Stimulated activated CD8-positive, alpha-beta memory T cell treated with anti-CD3 and anti-CD28 coated beads, Interleukin-12 subunit alpha, Interleukin-12 subunit beta, amount 100 ng/mL, for 24 hours (primary cell): ENCODE data around the gene SLC15A5.

ENCODE experiments used
- DNase-seq: peaks from one replicate; pipeline ENCODE4 v3.0.0-alpha.2; 2020; ENCODE audit errors: extremely low read depth

SLC15A5 gene, protein sequence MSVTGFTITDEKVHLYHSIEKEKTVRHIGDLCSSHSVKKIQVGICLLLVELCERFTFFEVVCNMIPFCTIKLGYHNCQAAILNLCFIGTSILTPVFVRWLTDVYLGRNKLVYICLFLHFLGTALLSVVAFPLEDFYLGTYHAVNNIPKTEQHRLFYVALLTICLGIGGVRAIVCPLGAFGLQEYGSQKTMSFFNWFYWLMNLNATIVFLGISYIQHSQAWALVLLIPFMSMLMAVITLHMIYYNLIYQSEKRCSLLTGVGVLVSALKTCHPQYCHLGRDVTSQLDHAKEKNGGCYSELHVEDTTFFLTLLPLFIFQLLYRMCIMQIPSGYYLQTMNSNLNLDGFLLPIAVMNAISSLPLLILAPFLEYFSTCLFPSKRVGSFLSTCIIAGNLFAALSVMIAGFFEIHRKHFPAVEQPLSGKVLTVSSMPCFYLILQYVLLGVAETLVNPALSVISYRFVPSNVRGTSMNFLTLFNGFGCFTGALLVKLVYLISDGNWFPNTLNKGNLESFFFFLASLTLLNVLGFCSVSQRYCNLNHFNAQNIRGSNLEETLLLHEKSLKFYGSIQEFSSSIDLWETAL

DNA sequence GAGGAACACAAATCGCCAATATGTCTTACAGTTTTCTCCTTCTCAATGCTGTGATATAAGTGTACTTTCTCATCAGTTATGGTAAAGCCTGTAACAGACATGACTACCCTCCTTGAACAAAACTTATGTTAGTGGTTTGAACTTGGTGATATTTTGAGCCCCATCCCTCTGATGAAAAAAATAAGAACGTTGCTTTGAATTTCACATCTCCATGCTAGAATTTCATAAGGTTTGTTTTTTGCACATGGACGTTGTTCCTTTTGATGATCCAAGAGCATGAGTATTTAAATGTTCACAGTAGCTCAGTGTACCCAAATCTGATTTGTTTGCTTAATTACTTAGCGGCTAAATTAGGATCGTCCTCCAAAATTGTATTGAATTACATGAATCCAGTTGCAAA lies at the start of gene SLC15A5:
Gene SLC15A5 (minus strand): TSS at position 101 of the 400 bp plus-strand sequence. CDS start 0 bp downstream, at position 101.
- no peak for DNase-seq

DNA sequence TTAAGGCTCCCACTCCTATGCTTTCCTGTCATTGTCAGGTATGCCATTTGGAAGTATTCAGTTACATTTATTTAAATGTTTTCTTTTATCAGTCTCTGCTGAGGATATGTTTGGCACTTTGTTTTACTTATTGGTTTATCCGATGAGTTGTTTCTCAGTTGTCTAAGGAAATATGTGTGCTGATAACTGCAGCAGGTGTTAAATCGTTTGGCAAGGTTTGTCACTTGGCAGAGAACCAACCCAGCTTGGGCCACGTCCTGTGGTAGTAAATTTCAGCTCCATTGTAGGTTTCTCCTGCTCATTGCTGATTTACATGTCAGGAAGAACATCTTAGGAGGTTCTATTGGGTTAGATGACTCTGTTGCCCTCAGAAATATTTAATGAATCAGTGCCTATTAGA lies 47.9 kb upstream of the SLC15A5 start:
- no peak for DNase-seq

DNA sequence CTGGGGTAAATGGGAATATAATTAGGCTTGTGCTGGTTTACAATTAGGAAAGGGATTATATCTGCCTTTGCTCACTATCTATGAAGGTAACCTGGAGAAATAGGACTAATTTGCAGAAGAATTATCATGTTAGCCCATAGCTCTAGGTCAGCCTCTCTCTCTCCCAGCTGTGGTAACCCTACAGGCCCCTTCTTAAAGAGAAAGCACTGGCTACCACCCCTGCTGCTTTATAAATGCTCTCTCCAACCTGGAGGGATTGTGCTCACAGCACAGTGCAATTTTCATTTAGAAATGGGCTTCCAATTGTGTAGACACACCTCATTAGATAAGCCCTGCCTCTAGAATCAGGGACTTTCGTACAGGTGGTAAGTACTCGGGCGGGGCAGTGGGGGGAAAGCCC lies 47.3 kb upstream of the SLC15A5 start:
- DNase-seq, result no peak

DNA sequence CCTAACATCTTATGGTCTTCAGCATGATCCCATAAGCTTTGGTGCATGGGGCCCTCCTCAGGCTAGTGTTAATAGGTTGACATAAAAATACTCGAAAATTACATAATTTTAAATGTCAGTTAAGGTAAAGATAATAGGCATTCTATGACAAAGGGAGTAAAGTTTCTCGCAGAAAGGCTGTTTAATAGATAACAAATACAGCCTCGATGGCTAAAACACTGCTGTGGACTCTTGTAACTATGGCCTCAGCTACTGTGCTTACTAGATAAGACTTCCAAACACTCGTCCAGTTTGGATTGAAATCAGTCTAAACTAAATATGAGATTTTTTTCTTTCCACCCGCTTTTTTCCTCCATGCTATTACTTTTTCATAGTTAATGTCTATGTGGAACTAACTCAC lies 46.8 kb upstream of the SLC15A5 start:
- no peak for DNase-seq

DNA sequence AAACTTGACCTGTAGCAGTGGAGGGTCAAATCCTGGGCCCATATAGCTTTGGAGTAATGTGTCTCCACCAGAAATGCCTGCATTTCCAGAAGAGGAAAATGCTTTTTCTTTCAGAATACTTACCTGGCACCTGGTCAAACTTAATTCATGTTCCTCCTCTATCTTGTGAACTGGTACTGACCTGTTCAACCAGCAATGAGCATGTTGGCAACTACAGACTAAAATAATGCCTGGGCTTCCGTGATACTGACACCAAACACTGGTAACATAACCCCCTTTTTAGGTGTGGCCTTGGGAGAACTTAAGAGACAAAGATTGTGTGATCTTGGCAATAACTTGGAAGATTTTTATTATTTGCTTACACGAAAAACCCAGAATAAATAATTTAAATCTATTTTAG lies 46.2 kb upstream of the SLC15A5 start:
- DNase-seq, result no peak

DNA sequence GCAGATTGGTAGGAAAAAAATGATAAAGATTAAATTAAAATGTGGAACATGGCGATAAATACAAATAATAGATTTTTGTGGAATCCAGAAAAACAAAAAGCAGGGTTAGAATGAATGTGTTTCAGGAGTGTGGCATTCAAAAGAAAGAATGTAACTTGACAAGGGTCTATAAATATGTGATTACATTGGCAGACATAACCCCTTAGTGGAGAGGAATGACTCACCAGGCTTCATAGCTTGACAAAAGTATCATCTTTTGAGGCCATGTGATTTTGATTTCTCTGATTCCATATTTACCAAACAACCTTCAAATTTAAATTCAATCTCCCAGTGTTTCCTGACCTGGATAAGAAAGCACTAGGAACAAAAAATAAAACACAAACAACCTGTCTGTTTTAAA lies 45.5 kb upstream of the SLC15A5 start:
- no peak for DNase-seq

DNA sequence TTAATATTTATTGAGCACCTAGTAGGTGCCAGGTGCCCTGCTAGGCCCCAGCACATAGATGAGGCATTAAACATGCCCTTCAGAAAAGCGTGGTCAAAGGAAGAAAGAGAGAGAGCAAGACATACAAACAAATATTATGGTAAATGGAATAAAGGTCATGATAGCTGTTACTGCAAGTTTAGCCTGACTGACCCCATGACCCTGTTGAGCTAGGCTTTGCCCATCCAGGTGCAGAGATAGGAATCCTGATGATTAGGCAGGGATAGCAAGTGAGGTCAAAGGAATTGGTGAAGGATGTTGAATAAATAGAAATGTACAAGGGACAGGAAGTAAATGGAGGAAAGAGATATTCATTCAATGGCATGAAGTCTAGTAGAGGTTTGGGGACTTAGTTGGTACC lies 33.4 kb upstream of the SLC15A5 start:
- DNase-seq, result no peak

DNA sequence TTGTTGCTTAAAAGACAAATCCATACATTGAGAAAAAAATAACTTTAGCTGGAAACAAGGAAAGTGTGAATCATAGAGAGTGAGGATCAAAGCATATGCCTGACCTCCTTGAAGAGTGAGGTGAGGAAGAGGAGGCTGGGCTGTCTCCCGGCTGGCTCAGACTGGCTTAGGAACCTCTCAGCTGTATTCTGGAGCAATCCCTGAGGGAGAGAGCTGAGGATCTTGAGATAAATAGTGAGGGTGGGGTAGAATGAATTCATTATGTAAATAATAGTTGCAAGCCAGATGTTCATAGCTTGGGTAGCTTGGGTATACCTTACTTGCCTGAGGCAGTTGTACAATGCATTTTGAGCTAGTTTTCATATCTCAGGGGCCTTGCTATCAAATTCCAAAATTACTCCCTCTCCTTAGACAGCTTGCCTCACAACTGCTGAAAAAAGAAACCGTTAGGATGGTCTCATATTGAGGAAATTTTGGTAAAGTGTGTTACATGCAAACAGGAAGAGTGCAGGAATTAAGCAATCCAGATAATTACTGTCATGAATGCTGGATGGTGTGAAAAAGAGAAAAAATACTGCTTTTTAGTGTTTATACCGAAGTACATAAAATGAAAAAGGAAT lies 30.5 kb upstream of the SLC15A5 start:
- DNase-seq, result no peak

DNA sequence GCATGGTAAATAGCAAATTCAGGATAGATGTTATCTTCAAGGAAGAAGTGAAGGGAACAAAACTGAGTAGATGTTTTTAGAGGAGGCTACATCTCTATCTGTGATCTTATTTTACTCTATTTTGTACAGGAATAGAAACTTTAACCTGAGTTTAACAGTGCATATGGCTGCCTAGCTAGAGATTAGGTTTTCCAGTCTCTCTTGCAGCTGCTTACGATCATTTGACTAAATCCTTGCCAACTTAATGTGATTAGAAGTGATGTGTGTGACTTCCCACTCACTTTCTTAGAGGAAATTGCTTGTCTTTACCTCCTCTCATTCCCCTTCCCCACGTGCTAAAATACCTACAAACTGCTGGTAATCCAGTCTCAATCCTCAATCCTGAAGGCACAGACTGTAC lies 26.5 kb upstream of the SLC15A5 start:
- DNase-seq, result no peak

DNA sequence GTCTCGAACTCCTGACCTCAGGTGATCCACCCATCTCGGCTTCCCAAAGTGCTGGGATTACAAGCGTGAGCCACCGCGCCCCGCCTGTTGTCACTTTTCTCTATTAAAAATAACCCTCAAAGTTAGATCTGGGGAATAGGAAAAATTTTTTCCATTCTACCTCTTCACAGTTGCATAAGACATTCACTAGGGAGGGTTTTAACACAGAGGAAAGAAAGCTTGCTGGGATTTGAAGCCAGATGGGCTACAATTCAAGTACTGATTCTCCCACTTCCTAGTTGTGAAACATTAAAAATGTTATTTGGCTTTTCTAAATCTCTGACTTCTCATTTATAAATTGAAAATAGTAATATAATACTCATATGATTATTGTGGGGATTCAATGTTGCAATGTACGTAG lies 23.3 kb upstream of the SLC15A5 start:
- DNase-seq, result no peak

DNA sequence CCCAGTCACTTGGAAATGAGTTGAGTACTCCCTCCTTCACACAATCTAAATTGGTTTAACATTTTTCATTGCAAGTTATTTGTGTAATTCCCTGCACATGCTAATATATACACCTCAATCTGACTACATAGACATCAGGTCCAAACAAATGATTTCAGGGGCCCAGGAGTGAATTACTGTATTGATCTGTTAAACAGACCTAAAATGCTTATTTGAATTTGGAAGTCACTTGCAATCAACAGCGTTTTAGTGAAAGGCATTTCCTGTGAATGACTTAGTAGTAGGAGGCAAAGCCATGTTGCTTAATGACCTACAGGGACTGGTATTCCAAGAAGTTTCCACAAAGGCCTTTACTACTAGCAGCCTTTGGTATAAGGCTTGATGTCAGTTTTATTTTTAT lies 22.6 kb upstream of the SLC15A5 start:
- DNase-seq, result no peak

DNA sequence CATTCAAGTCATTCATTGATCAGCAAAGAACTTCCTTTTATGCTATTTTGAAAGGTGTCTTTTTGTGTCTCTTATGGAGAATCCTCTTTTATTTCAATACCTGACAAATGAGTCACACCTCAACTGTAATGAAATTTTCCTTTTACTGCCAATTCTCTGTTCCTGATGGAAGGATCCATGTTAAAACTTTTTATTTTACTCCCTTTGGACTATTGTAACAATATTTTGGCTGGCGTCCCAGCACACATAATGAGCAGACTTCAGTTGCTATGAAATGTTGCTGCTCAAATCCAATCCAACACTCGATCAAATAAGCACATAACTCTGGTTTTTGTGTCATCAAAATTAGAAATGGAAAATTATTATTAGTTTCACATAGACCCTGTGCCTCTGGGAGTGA lies 21.9 kb upstream of the SLC15A5 start:
- DNase-seq, result no peak

DNA sequence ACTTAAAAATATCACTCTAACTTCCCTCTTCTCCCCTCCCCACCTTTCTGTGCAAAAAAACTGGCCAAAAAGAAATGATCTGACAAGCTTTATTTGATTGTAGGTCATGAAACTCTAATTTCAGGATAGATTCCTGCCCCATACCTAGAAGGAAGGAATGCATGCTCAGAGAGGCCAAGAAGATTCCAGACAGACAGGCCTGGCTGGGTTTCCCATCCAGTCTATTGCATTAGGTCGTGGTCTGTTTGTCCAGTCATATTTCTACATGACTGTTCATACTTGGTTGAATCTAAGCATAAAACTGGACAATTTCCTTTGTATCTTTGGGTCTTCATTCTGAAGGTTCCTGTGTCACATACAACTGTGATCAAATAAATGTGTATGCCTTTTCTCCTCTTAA lies 20.0 kb upstream of the SLC15A5 start:
- no peak for DNase-seq

DNA sequence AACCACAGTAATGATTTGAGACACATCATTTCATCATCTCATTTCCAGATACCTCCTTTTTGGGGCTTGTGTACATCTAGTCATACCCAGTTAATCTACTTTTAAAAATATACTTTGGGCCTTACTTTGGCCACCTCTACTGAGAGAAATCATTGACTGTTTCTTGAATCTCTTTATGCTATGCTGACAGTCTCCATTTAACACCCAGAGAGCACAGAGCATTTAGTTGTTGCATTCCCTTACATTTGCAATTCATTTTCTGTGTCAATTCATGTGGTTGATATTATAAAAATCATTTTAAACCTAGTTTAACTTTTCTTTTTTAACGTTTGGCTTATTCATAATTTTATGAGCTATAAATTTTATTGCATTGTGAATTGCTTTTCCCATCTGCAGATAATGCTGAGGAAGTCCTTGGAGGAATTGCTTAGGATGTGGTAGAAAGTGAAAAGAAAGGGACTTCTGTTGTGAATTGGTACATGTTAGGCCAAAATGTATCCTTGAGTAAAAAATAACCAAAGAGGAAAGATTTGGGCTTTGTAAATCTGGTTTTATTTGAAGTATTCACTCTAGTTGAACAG lies 17.0 kb upstream of the SLC15A5 start:
- no peak for DNase-seq

DNA sequence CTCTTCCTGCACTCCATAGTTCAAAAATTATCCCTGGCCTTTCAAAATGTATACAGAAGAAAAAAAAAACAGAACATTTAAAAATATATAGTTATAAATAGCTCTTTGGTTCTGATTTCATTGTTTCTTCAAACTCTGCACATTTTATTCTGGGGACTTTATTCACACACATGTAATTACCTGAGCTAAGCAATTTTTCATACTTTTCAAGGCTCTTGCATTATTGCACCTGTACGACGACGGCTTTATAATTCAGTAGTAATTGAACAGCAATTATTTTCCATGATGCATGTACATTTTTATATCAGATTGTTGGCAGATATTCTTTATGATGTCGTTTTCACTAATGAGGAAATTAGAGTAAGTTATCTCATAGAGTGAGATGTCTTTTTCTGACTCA lies 13.5 kb upstream of the SLC15A5 start:
- no peak for DNase-seq

DNA sequence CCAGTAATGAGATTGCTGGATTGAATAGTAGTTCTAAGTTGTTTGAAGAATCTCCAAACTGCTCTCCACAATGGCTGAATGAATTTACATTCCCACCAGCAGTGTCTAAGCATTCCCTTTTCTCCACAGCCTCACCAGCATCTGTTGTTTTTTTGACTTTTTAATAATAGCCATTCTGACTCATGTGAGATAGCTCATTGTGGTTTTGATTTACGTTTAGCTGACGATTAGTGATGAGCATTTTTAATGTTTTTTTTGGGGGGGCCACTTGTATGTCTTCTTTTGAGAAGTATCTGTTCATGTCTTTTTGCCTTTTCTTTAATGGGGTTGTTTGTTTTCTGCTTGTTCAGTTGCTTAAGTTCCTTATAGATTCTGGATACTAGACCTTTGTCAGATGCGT lies 8.1 kb upstream of the SLC15A5 start:
- no peak for DNase-seq

DNA sequence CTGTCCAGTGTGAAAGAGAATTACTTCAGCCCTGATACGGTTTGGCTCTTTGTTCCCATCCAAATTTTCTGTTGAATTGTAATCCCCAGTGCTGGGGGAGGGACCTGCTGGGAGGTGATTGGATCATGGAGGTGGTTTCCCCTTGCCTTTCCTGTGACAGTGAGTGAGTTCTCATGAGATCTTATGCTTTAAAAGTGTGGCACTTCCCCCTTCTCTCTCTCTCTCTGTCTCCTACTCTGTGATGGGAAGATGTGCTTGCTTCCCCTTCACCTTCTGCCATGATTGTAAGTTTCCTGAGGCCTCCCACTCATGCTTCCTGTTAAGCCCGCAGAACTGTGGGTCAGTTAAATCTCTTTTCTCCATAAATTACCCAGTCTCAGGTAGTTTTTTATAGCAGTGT lies 5.5 kb upstream of the SLC15A5 start:
- no peak for DNase-seq

DNA sequence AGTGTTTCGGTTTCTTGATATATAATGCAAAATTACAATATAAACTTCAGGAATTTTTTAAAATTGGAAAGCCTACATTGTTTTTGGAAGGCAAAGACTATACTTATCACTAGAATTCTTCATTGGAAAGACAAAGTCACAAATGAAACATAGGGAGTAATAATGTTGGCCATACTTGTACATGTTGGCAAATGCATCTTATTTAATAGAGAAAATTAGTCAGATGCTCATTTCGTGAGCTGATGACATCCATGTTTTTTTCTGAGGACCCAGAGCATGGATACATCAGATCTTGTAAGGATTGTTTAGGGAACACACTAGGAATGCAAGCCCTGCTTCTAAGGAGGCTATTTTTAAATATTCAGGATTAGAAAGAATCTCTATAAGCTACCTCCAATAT lies 4.6 kb upstream of the SLC15A5 start:
- no peak for DNase-seq

DNA sequence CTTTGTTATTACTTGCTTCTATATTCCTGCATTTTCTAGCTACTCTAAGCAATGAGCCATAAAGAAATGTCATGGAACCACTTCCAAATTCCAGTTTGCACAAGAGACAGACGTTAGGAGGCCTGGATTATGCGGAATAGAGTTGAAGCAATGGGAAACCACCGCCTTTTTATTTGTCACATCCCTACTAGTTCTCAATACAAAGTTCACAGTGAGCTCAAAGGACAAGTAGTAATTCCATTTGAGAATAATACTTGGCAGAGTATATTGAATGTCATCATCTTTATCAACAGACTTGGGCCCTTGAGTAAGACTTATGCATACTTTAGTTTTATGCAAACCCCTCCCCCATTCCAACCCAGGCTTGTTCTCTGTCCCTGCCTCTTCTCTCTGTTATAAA lies 3.7 kb upstream of the SLC15A5 start:
- DNase-seq, result no peak

DNA sequence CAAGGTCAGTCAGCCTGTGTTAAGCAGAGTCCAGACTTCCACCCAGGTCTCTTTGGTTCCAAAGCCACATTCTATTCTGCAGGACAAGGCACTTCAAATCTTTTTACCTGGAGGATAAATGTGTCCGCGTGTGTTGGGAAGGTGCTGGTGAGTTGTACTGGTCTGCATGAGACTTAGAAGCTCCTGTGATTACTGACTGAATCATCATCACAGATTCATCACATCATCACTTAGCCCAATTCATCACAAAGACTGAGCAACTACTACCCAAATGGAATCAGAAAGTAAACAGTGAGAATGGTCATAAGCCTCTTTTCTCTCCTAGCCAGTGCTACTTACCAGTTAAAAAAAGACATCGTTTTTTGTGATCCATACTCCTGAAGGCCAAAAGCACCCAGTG lies 5.3 kb downstream of the SLC15A5 start:
- no peak for DNase-seq

DNA sequence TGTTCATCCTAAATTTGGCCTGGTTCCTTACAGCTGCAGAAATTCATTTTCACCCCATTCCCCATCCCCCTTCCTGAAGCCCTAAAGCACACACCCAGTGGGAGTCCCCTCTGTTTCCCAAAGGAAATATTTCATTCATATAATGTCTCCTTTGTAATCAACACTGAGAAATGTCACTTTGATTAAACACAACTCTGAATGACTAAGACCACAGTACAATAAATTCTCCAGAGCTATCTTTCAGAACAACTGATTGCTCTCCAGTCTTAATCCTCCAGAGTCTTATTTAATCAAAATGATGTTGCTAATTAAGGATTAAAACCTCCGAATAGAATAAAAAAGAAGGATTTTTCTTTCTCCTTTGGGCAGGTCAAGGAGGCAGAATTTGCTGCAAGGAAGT lies 6.4 kb downstream of the SLC15A5 start:
- no peak for DNase-seq

DNA sequence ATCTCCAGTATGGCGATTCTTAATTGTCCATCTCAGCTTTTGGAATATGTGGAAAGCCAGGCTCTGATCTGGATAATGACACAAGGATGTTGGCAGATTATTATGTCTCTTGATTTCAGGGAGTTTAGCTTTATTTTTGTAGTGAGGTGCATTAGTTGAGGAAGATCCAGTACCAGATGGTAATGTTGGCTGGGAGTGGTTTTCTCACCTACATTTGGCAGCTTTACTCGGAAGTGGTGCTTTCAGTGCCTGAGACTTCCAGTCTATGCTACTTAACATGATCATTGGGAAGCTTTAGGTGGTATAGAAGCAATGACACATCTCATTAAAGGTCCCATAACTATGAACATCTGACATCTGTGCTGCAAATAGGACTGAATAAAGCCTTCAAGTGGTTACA lies 7.5 kb downstream of the SLC15A5 start:
- DNase-seq, result no peak

DNA sequence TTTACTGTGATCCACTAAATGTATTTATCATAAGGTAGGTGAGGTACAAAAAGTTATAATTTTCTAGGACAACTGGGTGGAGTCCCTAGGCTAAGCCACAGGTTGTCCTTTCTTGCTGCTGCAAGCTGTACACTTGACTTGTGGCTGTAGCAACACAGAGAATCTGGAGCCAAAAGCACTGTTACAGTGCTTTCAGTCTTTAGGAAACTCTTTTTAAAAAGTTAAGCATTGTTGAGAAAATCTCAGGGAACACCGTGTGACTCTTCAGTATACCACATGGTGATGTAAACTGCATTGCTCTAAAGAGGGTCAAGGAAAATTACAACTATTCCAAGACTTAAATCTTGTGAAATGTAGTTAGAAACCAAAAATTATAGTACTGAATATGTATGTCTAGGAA lies 11.4 kb downstream of the SLC15A5 start:
- DNase-seq, result no peak
